Measurements from ENCODE around the gene ERN2.

Gene ERN2

GRCh38 chr16:23710008-23710407 is 3.0 kb downstream of the ERN2 start:
- no peaks in the 10 kb centered on the region for H3K36me3 ChIP-seq
- no peaks in the 10 kb centered on the region for H3K27me3 ChIP-seq (ENCODE audit: insufficient read depth, low read depth, severe bottlenecking)
- TF ChIP-seq, protein P1, sequence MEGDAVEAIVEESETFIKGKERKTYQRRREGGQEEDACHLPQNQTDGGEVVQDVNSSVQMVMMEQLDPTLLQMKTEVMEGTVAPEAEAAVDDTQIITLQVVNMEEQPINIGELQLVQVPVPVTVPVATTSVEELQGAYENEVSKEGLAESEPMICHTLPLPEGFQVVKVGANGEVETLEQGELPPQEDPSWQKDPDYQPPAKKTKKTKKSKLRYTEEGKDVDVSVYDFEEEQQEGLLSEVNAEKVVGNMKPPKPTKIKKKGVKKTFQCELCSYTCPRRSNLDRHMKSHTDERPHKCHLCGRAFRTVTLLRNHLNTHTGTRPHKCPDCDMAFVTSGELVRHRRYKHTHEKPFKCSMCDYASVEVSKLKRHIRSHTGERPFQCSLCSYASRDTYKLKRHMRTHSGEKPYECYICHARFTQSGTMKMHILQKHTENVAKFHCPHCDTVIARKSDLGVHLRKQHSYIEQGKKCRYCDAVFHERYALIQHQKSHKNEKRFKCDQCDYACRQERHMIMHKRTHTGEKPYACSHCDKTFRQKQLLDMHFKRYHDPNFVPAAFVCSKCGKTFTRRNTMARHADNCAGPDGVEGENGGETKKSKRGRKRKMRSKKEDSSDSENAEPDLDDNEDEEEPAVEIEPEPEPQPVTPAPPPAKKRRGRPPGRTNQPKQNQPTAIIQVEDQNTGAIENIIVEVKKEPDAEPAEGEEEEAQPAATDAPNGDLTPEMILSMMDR (IDR thresholded peaks at IDR 0.05; ENCODE audit: low read depth, low read length) = peak; percentile 44
- no peak overlapping the region for H3K4me3 ChIP-seq (ENCODE audit: low read depth, low read length)
- no peak overlapping the region for H3K27ac ChIP-seq
- DNase-seq = no peak
- peaks cover 13% of the 10 kb centered on the region for H3K9me3 ChIP-seq (ENCODE audit: severe bottlenecking)

GRCh38 chr16:23709536-23709935 is 3.5 kb downstream of the ERN2 start:
- no peak for DNase-seq
- no peak overlapping the region for H3K4me3 ChIP-seq (ENCODE audit: low read depth, low read length)
- peaks cover 13% of the 10 kb centered on the region for H3K9me3 ChIP-seq (ENCODE audit: severe bottlenecking)
- TF ChIP-seq, protein P1 (IDR thresholded peaks at IDR 0.05; ENCODE audit: low read depth, low read length) = no peak
- H3K36me3 ChIP-seq = no peaks in the 10 kb centered on the region
- no peaks in the 10 kb centered on the region for H3K27me3 ChIP-seq (ENCODE audit: insufficient read depth, low read depth, severe bottlenecking)
- H3K27ac ChIP-seq = no peak overlapping the region

GRCh38 chr16:23706439-23706838 is 6.6 kb downstream of the ERN2 start:
- Histone ChIP-seq H3K36me3 (no peaks in the 10 kb centered on the region), H3K9me3 (ENCODE audit: severe bottlenecking) (peaks cover 20% of the 10 kb centered on the region), H3K27me3 (ENCODE audit: insufficient read depth, low read depth, severe bottlenecking) (no peaks in the 10 kb centered on the region), H3K27ac (no peak overlapping the region), H3K4me3 (ENCODE audit: low read depth, low read length) (no peak overlapping the region)
- TF ChIP-seq, protein P1 (IDR thresholded peaks at IDR 0.05; ENCODE audit: low read depth, low read length) = no peak
- DNase-seq = no peak

DNA sequence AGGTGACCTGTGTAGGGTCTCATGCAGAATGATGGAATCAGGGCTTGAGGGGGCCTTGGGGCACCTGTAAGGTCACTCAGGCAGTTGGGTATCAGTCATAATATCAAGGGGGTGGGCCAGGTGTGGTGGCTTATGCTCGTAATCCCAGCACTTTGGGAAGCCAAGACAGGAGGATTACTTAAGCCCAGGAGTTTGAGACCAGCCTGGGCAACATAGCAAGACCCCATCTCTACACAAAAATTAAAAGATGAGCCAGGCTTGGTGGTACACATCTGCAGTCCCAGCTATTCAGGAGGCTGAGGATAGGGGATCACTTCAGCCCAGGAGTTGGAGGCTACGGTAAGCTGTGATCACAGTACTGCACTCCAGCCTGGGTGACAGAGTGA is 7.5 kb downstream of the ERN2 start:
- Histone ChIP-seq H3K4me3 (ENCODE audit: low read depth, low read length) (no peak overlapping the region), H3K27ac (no peak overlapping the region), H3K9me3 (ENCODE audit: severe bottlenecking) (peaks cover 20% of the 10 kb centered on the region), H3K36me3 (no peaks in the 10 kb centered on the region), H3K27me3 (ENCODE audit: insufficient read depth, low read depth, severe bottlenecking) (no peaks in the 10 kb centered on the region)
- DNase-seq = no peak
- TF ChIP-seq, protein P1 (IDR thresholded peaks at IDR 0.05; ENCODE audit: low read depth, low read length) = no peak

DNA sequence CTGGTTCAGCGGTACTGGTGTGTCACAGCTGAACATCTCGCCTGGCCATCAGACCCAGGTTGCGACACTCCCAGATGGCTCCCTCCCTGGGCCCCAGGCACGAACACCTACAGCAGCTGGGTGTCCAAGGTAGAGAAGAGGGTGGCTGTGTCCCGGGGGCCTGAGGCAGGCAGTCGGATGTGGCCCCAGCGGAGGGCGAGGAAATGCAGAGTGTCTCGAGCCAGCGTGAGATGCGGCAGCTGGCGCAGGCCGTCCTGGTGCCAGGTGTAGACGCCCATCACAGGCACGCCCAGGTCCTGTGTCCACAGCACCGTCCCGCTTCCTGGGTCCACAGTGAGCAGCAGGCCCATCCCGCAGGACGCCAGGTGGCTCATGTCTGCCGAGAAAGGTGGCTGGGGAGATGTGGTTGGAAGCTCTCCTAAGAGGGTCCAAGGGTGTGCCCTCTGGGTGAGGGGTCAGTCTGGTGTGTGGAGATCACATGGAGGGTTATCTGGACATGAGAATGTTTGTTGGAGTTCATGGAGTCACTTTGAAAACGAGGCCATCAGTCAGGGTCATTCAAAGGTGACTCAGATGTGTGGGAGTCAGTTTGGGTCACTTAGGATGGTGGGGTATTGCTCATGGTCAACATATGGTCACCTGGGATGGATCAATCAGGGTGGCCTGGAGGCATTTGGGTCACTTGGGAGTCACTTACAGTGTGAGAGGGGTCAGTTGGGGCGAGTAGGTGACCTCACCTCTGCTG is 8.1 kb downstream of the ERN2 start:
- H3K27ac ChIP-seq = no peak overlapping the region
- peaks cover 18% of the 10 kb centered on the region for H3K9me3 ChIP-seq (ENCODE audit: severe bottlenecking)
- no peak overlapping the region for H3K4me3 ChIP-seq (ENCODE audit: low read depth, low read length)
- no peaks in the 10 kb centered on the region for H3K36me3 ChIP-seq
- H3K27me3 ChIP-seq (ENCODE audit: insufficient read depth, low read depth, severe bottlenecking) = no peaks in the 10 kb centered on the region
- DNase-seq = no peak
- TF ChIP-seq, protein P1 (IDR thresholded peaks at IDR 0.05; ENCODE audit: low read depth, low read length) = no peak

DNA sequence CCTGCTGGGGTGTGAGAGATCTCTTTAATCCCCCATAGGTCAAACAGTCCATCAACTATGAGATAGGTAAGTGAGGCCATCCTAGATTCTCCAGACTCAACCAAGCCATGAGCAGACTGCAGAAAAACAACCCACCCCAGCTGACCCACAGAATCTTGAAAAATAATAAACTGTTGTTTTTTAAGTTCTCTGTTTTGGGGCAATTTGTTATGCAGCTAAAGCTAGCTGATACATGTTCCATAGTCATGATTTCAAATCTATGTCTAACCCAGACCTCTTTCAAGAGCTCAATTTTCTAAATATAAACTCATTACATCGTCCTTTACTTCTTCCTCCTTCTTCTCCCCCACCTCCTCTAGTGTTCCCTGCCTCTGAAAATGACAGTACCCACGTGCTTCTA is 10.1 kb downstream of the ERN2 start:
- TF ChIP-seq, protein P1 (IDR thresholded peaks at IDR 0.05; ENCODE audit: low read depth, low read length) = no peak
- DNase-seq = no peak
- no peak overlapping the region for H3K4me3 ChIP-seq (ENCODE audit: low read depth, low read length)
- peaks cover 6% of the 10 kb centered on the region for H3K9me3 ChIP-seq (ENCODE audit: severe bottlenecking)
- no peaks in the 10 kb centered on the region for H3K27me3 ChIP-seq (ENCODE audit: insufficient read depth, low read depth, severe bottlenecking)
- no peak overlapping the region for H3K27ac ChIP-seq
- no peaks in the 10 kb centered on the region for H3K36me3 ChIP-seq
